Left lobe of liver (tissue), 2 donors: ENCODE measurements around the gene POF1B. TPM values are rescaled to one million over a fixed set of nuclear protein-coding genes. Genes with fewer than 3 reads are reported as not detected.

Experiments used
- ATAC-seq: fragments of 200-7000 bp; cut with Tn5 transposase; one replicate; pipeline ENCODE4 v1.9.1; 2020; ENCODE audit warnings: mild to moderate bottlenecking, moderate library complexity
- DNase-seq: peaks from one replicate; pipeline ENCODE4 v3.0.0-alpha.2; 2020; ENCODE audit warnings: low spot score
- total RNA-seq: library from RNA; stranded (reverse); gene quantifications from one replicate; pipeline ENCODE4 v1.2.1, GENCODE V29; 2021
- donor health status: DM: no; HTN: no; CAD: no; lungs with moderate emphysema.
- donor health status: DM: no; HTN: yes; CAD: no.

Gene POF1B
- total RNA-seq, 1 donor from 2014 or later: 0.28 TPM

GRCh38 chrX:85243761-85244449 lies 135.6 kb downstream of the POF1B start, which contains the start of the genes SATL1 and ZNF711:
TSS of gene SATL1 (minus strand) at chrX:85243779. CDS start at chrX:85108968, 134,811 bp downstream.
TSS of gene ZNF711 (plus strand) at chrX:85243991. CDS start at chrX:85247573, 3,582 bp downstream.
- ATAC-seq (peak; percentile 51), DNase-seq (no peak)

DNA sequence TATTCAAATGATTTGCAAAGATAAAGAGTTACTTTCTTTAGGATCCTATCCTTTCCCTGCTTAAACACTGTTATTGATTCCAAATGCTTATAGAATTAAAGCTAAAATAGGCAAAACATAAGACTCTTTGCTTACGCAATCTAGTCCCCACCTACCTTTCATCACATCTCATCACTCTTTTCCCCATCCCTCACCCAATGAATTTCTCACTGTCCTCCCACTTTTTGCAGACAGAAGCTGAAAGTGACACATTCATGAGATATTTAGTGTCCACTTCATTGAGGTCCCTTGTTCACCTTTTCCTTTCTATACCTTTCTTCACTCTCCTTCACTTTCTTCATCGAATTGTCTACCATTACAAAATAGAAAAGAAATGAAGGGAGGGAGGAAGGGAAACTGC lies 136.3 kb downstream of the POF1B start:
- no peak for DNase-seq
- ATAC-seq: no peak

Other genes with a start within 250 kb of the POF1B start
- not detected for gene SATL1, start 135.9 kb downstream of the POF1B start, total RNA-seq
- 0.25 TPM for gene ZNF711, start 135.7 kb downstream of the POF1B start, total RNA-seq